Cerebellar nuclear complex (tissue), 1 donor: ENCODE measurements around the gene EREG.
"Not testable (repeated sequence)": the region's sequence is repeated elsewhere in the genome, so short reads cannot be mapped to it uniquely, and the experiment has no call there.

Experiments used
- DNase-seq, 2 experiments: peaks; one replicate each; lab custom pipeline; 2025; lab: John Stamatoyannopoulos, UW

The EREG gene

DNA sequence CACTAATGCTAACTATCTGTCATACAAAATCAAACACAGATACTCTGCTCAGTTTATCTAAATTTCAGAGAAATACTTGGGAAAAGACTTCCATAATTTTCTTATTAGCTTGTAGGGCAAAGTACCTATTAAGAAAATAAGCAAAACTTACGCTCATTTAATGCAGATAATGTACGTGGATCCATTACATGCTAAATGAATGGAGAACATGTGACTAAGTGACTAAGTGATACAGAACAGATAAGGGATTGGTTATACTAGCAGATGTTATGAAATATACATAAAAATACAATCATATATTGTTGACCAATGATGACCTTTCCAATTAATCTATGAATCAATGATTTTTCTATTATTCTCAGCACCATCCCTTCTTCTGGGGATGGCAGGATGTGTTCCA is 25.7 kb downstream of the EREG start:
- DNase-seq, result no peak

DNA sequence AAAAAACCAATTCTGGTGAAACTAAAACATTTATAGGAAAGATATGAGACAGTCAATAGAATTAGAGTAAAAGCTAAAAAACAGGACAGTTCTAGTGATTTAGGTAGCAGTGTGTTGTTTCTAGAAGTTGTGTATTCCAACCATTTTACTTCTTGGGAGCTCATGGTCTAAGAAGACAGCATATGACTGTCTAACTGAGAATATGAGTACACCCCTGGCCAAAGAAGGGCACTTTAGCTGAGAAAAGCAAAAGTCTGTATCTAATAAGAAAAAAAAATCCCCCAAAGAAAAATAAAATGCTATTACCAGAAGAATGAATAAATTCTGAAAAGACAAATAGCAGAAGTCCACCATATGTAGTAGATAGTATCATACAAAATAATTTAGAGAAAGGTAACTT is 26.4 kb downstream of the EREG start:
- no peak for DNase-seq

DNA sequence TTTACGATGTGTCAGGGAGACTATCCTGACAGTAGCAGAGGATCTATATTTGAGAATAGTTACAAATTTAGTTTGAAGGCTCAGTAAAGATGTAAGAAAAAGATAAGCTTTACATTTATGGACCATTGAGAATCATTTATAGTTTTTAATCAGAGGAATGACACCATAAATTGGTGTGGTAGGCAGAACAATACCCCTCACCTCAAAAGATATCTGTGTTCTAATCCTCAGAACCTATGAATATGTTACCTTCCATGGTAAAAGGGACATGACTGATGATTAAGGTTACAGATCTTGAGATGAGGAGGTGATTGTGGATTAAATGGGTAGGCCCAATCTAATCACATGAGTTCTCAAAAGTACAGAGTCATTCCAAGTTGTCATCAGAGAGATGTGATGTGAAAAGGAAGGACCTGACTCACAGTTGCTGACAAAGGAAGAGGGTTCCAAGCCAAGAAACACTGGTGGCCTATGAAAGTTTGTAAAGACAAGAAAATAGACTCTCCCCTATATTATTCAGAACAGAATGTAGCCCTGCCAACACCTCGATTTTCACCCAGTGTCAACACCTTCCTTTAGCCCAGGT is 27.0 kb downstream of the EREG start:
- no peak for DNase-seq

- no peak for DNase-seq
These were observed 29.7 kb downstream of the EREG start for GRCh38 chr4:74394476-74395136.

DNA sequence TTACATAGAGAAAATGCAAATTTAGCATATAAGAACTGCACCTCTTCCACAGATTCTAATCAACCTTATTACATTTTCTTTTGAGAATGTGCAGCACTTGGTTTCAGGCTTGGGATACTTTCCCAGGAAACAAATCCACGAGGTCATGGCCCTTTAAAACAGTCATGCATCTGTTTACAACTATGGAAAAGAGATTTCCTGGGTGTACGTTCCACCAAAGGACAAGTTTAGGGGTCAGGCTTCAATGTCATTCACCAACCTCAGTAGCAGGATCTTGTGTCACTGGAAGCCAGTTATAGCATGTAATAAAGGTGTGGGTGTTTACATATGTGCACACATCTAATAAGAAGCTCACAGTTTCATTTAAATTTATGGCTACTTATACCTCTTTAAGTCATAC is 30.7 kb downstream of the EREG start:
- DNase-seq, result no peak

GRCh38 chr4:74397748-74398426 is 32.9 kb downstream of the EREG start:
- DNase-seq, result no peak

GRCh38 chr4:74398894-74399589 is 34.1 kb downstream of the EREG start:
- DNase-seq, result not testable (repeated sequence)

DNA sequence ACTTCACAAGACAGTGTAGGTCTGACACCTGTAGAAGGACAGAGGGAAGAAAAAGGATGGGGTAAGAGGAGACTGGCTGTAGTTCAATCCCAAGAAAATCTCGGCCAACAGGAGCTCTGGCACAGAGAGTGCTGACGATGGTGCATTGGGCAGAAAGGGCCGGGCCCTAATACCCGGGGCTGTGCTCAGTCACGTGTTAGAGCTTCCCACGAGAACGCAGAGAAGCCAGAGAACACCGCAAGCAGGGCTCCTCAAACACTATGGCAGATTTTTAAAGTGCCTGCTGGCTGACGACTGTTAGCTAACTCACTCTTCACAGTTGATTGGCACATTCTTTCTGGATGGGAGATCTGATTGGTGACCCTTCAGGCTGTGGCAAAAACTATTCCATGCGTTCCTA is 35.5 kb downstream of the EREG start:
- DNase-seq, result no peak

DNA sequence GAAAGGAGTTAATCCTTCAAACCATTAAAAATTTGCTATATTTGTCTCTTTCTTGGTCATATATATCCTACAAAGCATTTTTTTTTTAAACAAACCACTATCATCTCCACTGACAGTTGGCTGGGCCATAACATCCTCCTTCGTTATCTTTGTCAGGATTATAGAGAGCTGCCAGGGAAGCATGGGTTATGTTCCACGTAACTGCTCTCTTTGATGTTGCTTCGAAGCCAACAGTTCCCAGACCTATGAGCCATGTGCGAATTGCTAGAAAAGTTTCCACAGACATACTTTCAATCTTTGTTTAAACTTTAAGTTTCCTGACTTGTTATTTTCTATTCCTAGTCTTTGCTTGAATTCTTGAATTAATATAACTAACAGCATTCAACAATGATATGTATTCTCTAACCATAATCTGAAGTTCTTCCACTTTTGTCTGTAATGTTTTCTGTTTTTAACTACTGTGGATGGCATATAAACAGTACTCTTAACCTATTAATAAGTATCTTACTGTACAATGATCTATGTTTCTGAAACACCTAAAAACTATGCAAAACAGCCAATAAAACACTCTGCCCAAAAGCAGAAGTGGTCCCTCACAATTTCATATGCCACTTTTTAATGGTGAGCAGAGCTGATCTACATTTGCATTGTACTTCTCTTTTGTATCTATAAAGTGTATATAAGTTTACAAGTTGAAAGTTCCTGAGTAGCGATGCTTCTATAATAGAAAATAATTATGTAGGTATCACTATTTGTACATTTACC is 37.9 kb downstream of the EREG start:
- DNase-seq, result no peak

DNA sequence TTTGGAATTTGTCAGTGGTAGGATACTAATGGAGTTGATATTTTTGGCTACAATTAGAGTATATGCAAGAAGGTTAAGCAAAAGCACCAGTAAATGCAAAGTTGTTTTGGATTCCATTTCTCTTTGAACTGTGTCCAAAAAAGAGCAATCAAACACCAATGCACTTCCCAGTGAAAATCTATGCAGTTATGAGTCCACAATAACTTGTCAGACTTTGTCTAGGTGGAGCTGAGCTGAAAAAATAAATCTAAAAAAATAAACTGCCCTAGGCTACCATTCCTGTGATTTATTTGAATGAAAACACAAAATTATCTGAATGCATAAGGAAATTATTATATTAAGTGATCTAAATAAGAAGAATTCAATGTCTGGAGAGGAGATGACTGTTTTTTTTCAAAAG is 42.9 kb downstream of the EREG start:
- no peak for DNase-seq

DNA sequence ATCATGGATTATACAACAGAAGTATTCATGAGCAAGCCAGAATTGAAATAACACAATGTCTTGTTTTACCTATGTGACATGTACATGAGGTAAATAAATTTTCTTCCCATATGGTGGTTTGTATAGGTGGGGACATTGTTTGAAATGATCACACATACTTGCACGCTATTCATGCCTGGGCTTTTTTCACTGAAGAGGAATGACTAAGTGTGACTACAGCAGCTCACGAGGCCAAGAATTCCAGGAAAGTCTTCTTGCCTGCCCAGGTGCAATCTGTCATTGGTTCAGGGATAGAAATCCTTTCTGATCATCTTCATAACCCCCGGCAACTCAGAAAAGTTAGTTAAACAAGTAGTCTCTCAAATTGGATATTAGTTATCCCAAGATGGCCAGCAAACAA is 43.7 kb downstream of the EREG start:
- no peak for DNase-seq

DNA sequence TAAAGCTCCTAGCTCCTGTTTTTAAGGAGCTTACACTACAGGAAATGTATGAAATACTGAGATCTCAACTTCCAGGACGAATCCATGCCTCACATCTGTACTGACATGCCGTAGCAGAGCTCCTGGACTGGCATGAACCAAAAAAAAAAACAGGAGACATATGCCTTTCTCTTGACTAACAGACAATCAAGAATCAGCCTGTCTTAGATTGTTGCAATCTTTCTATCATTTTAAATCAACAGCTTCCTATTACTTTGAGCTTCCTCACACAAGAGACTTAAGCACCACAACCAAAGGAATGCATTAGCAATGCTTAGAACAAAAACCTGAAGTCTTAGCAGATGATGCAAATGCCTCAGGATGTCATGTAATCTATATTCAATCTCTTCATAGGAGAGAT is 45.3 kb downstream of the EREG start:
- no peak for DNase-seq

DNA sequence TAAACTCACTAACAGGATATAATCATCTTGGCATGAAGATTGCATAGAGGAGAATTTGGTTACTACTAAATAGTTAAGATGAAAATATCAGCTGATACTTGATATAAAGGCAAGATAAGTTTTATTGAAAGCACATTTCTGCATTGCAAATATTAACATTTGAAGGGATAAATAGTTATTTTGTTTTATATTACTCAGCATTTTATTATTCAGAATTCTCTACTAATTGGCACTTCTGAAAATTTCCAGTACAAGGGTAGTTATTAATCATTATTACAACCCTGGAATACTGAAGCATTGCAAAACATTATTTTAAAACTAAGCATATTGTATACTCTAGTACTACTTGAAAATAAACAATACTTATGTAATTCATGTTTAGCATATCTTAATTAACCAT is 47.3 kb downstream of the EREG start:
- no peak for DNase-seq

DNA sequence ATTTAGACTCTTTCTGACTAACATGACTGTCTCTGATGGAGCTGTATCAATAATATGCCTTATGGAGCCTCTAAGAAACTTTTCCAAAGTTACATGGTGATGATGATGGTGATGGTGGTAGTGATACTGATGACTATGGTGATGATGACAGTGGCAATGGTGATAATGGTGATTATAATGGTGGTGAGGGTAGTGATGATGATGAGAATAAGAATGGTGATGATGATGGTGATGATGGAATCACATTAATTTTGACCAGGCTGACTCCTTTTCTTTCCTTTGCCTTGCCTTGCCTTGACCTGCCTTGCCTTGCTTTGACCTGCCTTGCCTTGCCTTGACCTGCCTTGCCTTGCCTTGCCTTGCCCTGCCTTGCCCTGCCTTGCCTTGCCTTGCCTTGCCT is 48.3 kb downstream of the EREG start:
- no peak for DNase-seq

DNA sequence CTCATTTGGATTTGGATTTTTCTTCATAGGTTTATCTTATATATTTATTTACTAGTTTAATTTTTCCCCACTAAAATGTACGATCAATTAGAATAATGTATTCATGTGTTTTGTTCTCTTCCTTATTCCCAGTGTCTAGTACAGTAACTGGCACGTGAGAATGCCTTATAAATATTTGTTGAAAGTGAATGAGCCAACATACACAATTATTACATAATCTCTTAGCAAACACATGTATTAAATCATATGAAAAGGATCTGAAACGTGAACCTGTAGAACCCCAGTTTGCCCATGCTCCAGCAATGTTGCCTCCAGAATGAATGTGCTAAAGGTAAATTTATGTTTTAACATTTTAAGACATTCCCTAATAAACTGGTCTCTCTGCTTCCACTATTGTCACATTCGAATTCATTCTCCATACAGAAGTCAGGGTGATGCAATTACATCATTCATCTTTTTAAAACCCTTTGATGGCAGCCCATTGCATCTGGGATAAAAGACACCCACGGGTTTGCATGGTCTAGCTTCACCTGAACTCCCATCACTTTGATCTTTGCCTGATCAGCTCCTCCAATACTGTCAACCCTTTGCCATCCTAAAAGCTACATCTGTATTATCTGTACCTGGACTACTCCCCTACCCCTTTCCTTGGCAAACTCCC is 49.3 kb downstream of the EREG start:
- no peak for DNase-seq

DNA sequence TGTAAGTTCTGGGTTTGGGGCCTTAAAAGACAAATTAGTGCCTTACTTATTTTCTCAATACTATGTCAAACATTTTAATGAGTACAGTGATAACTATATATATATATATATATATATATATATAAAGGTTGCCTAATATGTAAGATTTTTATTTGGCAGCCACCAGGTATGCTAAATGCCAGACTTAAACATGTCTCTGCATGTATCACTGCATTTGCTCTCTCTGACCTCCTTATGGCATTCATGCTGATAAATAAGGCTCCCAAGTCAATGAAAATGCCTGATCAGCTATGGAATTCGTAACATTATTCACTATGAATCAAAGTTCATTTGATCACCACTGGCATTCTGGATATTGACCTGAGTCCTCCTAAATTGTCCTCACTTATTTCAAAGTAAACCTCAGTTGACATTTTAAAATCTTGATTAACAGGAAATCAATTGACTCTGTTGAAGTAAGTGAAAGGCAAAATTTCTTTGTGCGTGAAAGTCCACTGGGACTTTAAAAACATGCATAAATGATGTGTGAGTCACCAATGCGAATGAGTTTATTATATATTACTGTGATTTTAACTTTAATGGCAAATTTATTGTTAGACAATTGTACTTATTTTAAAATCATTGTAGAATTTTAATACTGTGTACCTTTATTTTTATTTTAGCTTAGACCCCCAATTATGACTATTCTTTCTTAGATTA is 50.8 kb downstream of the EREG start:
- DNase-seq, result no peak

DNA sequence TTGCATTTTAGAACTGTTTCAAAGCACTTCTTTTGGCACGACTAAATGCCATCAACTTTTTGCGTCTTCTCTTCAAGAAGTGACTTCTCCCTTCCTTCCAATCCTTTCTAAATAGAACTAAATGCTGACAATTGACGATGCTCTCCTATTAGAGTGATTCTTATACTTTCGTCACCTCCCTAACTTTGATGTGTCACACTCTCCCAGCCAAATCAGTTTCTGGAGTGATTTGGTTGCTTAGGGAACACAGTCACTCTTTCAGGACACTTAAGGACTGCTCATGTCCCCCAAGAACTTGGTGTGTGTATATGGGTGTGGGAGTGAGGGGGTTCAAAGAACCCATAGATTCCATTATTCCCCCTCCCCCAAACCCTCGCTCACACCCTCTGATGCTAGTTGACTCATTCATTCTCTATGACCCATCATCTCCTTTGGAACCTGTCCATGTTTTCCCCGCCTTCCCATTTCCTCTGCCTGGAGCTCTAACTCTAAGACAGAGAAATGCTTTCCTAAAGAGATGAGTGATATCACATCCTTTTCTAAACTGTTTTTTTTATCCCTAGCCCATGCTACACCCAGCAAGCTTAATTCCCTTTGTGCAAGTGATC is 53.2 kb downstream of the EREG start:
- DNase-seq, result no peak

DNA sequence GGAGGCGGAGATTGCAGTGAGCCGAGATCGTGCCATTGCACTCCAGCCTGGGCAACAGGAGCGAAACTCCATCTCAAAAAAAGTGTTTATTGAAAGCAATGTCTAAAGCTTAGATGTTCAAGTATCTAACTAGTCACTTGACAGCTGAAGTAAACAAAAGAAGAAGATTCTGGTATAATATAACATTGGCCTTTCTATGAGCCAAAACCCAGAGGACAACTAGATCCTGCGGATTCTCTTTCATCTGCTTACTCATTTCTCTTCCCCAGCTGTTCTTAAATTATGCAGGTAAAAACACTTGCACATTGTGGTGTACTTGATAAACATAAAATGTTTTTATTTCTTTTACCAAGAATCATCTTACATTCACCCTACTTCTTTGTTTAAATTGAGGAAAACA is 55.9 kb downstream of the EREG start:
- no peak for DNase-seq

DNA sequence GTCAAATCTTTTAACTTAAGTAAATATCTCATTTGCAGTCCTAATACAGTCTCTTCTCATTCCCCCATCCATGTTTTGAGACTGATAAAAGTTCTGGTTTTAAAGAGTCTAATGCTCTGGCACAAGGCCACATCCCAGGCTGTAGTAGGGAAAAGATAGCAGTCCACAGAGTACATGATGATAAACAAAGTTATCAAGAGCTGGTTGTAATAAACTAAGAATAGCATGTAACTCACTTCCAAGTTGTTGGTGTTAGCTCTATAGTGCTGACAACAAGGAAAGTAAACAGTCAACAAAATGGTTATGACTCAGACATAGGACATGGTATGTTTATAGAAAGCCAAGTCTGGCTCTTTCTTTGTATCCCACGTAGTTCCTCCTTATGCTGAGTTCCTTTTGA is 58.2 kb downstream of the EREG start:
- DNase-seq, result no peak

GRCh38 chr4:74424111-74424510 is 59.2 kb downstream of the EREG start:
- DNase-seq, result no peak

GRCh38 chr4:74426101-74426500 is 61.2 kb downstream of the EREG start:
- no peak for DNase-seq
